GM19463 (cell line): Measurements from ENCODE around the gene PYGO2.

Experiments used
- ATAC-seq: cut with Tn5 transposase; IDR thresholded peaks from one replicate; pipeline ENCODE4 v1.9.1; 2021; ENCODE audit warnings: mild to moderate bottlenecking, moderate library complexity; ENCODE audit not compliant: unreplicated experiment

PYGO2 gene, protein sequence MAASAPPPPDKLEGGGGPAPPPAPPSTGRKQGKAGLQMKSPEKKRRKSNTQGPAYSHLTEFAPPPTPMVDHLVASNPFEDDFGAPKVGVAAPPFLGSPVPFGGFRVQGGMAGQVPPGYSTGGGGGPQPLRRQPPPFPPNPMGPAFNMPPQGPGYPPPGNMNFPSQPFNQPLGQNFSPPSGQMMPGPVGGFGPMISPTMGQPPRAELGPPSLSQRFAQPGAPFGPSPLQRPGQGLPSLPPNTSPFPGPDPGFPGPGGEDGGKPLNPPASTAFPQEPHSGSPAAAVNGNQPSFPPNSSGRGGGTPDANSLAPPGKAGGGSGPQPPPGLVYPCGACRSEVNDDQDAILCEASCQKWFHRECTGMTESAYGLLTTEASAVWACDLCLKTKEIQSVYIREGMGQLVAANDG

DNA sequence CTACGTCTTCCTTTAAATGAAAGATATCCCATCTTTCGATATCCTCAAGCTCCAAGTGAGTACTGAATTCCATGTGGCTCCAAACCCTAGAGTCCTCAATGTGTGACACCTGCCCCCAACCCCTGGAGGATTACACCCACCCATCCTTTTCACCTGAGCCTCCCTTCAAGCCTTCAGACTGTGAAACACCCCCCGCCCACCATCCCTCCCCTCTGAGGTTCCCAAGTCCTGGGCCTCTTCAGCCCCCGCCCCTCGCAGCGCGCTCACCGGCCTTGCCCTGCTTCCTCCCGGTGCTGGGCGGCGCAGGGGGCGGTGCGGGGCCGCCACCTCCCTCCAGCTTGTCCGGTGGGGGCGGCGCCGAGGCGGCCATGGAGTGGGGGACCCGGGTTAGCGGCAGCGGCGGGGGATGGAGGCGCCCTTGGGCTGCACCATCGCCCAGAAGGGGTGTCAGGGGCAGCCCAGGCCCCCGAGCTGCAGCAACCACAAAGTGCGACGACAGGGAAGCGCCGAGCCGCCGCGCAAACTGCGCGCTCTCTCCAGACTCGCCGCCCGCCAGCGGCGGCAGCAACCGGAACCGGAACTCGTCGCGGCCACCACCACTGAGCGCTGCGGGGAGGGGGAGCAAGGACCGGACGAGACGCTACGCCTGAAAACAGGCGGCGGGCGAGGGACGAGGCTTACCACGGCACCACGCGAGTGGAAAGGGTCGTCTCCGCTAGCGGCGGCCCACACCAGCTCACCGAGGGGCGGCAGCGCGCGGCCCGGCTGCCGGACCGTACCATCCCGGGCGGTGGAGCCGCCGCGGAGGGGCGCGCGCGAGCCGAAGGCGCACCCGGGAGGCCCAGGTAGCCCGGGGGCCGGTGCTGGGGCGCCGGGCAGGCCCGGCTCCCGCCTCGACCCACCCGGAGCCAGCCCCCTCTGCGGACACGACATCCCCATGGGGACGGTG is at the start of gene PYGO2:
PYGO2 (minus strand) TSS at position 576 of the 949 bp plus-strand sequence; CDS start at position 370, 206 bp downstream.
- peak; percentile 79 for ATAC-seq

DNA sequence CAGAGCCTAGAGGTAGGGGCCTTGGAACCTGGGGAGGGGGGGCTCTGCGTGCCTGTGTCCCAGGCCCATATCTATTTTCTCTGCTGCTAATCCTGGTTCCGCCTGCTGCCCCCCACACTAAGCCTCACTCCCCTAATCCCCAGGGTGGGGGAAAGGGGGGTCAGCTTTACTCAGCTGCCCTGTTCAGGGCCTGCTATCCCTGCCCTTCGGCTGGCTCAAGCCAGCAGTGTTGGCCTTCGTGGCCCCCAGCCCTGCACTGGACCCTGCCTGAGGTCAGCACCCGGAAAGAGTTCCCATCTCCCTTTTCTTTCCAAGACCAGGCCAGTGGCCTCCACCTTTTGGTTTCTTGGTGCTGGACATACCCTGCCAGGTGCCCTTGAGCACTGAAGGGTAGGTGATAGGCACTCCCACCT is 49.4 kb upstream of the PYGO2 start:
- no peak for ATAC-seq

DNA sequence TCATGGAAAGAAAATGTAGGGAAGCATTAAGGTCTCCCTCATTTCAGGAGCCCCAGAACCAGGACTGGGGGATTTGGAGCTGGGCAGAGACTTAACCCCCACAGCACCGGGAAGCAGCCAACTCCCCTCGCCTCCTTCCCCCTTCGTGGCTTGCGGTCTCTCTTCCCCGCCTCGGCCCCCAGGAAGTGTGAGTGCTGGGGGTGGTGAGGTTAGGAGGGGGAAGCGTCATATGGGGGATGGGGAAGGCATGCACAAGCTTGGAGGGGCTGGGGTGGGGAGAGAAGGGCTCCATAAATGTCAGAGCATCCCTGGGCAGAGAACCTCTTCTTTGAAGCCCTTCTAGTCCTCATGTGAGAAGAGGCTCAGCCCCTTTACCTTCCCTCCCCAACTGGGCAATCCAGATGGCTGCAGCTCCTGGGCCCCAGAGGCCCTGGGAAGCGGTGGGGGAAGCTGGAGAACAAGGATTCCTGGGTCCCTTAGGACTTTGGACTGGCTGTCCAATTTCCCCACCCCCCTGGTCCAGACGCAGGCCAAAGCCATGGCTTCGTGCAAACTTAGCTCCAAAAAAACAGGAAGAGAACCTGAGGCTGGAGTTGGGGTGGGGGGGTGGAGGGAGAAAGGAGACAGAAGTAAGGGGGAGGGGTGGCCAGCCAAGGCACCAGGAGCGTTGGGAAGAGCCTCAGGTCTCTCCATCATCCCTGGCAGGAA is 48.8 kb upstream of the PYGO2 start:
- no peak for ATAC-seq

DNA sequence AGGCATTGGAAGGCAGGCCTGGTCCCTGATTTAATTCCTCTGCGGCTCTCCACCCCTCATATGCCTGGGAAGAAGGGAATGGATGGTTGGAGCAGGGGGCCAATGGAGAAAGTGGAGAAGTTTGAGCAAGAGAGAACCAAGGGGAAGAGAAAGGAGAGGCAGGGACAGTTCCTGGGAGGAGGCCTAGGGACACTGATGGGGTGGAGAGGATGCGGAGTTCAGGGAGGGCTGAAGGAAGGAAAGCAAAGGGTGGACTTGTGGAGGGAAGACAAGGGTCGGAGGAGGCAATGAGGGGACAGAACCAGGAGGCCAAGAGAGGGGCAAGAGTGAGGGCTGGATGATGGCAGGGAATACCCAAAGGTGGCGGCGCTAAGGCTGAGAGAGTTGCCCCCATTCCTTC is 48.2 kb upstream of the PYGO2 start:
- no peak for ATAC-seq

DNA sequence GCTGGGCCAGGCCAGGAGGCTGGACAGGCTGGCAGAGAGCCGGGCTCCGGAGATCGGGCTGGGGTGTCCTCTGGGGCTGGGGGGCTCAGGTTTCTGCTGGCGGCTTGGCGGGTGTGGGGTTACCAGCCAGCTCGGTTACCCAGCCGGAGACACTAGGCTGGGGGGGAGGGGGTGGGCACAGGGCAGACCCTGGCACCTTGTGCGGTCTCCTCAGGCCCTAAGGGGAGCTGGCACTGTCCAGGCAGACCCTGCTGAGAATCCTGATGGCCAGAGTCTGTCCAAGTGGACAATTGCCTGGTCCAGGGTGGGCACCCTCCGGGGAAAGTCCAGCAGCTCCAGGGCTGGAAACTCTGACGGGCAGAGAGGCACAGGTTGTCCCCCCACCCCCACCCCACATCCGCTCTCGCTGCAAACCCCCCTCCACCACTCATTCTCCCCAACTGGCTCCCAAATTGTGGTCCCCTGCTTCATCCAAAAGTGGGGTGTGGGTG is 47.7 kb upstream of the PYGO2 start:
- no peak for ATAC-seq

DNA sequence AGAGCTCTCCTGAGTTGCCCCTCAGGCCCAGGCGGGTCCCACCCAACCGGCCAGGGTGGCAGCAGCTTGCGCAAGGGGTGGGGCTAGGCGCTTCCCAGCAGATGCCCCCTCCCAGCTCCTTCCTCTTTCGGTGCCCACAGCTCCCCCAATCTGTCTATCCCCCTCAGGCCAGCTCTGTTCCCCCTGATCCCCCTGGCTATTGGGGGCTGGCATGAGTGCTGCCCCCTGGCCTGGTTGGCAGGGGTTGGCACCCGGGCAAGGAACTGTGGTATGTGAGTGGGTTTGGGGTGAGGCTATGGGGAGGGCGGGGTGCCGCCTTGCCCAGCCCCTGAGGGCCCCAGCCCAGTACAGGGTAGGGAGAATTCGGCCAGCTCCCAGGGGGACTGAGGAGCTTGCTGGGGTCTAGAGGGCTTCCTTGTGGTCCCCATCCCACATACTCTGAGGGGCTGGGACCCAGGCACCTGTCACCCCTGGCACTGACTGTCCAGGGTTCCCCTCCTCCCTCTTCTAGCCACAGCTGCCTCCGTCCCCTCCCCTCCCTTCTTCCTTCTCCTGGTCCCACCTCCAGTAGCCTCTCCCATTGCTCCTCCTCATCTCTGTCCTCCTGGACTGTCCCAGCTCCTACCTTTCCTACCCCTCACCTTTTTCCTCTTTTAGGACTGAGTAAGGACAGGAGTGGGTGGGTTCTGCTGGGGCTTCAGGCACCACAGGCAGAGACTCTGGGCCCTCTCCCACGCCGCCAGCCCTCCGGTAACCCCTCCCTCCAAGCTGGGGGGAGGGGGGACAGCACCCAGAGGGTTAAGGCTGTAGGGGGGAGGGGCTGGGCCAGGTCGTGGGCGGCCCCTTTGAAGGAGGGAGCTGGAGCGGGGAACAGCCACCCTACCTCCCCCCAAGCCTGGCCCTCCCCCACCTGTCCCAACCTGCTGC is 46.7 kb upstream of the PYGO2 start:
- no peak for ATAC-seq

DNA sequence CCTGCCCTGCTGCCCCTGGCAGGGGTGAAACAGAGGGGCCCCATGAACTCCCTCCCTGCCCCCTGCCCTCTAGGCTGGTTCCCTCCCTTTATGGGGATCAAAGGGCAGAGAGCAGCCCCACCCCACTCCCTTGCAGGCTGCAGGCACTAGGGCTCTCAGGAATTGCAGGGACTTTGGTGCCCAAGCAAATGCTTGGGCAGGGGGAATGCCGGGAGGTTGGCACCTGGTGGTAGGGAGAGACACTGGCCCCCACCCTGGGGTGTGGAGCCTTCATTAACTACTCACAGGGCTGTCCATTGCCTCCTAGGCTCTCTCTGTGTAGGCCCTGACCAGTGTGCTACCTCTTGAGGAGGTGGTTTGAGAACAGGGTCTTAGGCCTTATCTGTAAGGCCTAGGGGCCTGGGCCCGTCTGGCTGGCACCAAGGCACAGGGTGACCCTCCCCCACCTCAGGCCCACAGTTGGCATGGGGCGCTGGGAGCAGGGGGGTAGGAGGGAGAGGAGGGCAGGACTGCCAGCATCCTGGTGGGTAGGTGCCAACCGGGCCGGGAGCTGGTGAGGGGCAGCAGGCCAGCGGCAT is 45.8 kb upstream of the PYGO2 start:
- ATAC-seq = no peak

DNA sequence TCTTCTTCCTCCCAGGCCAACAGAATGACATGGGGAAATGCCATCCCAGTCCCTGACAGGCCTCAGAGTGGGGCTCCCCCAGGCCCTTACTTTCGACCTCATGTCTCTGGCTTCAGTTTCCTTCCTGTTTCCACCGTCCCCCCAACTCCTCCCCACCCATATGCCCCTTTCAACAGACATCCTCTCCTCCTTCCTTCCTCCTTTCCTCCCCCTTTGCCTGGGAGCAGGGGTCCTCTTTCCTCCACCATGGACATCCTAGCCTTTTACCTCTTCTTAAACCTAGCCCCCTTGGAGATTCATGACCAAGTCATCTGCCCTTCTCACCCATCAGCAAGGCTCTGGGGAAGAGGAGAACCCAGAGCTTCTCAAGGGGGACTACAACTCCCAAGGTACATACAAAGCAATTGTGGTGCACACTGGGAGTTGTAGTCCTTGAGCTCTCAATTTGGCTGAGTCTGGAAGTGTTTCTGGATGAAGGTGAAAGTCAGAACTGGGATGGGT is 45.1 kb upstream of the PYGO2 start:
- no peak for ATAC-seq

DNA sequence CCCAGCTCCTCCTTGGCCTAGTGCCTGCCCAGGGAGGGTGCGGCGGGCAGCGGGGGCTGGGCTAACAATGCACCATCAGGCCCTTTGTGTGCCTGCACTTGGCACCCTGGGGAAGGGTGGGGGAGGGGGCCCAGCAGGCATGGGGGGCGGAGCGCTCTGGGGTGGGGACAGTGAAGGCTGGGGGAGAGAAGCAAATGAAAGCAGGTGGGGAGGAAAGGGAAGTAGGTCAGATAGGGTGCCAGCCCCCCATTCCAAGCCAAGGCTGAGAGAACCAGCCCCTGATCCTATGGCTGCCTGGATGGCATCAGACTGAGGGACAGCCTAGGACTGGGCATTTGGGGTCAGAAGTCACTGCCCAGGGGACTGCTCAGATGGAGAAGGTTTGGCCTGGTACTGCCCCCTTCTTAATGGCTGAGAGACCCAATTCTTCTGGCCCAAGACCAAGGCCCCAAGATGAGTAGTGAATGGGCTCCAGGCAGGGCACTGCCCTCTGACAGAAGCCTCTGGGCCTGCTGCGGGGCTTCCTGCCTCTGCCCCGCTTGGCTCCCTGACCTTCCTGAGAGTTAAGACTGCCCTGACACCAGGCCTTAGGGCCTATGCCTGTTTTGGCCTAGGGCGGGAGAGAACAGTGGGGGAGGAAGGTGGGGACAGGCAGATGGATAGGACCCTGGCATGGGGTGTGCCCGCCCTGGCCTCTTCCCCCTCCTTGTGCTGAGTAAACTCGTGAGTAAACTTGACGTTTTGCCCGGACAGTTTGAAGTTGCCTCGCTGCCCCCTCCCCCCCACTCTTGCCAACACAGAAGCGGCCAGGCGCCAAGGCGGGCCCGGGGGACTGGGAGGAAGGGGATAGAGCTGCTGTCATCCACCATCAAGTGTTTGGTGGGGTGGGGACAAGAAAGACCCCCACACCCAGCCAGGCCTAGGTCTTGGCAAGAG is 43.8 kb upstream of the PYGO2 start:
- no peak for ATAC-seq

DNA sequence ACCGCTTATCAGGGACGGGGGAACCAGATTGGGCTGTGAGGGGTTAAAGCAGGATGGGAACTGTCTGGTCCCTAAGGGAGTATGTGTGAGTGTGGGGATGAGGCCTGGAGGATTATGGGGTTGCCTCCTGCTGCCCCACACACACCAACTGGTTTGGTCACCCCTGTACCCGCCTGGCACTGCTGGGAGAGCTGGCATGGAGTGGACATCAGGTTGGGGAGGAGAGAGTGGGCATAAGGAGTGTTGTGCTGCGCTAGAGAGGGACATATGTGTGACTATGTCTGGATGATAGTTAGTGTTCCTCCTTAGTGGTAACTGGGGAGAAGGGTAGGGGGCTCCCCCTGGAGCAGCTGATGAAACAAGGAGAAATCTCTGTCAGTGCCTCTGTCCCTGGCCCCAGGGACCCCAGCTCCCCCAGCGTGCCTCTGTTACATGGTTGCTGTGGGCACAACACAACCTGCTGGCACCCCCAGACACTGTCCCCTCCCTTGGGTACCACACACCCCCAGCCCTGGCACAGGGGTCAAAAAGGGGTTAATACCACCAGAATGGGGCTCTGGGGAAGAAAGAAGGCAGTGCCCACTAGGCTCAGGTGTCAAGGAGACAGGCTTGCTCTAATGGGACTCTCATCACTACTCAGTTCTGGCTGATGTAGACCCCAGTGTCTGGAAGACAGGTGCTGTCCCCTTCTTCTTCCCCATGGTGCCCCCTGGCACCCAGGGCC is 42.9 kb upstream of the PYGO2 start:
- no peak for ATAC-seq

DNA sequence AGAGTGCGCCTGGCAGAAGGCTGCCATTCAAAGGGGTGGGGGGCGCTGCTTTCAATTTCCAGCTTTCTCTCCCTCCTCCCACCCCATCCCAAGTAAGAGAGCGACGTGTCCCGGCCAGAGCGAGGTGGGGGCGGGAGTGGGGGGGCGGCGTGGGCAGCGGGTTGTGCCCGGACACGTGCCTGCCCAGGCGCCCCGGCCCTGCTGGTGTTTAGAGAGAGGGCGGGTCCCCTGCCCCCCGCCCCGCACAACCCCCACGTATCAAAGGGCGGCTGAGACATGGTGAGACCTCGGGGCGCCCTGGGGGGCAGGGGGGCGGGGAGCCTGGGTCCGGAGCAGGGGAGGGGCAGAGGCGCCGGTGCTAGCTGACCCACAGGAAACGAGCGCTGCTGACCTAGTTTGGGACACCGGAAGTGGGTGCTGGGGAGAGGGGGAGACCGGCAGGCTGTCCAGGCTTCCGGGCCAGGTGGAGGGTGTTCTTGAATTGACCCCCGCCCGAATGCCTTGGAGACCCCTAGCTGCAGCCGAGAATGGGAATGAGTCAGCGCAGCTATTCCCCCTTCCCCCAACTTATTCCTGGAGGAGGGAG is 42.3 kb upstream of the PYGO2 start:
- ATAC-seq = no peak

DNA sequence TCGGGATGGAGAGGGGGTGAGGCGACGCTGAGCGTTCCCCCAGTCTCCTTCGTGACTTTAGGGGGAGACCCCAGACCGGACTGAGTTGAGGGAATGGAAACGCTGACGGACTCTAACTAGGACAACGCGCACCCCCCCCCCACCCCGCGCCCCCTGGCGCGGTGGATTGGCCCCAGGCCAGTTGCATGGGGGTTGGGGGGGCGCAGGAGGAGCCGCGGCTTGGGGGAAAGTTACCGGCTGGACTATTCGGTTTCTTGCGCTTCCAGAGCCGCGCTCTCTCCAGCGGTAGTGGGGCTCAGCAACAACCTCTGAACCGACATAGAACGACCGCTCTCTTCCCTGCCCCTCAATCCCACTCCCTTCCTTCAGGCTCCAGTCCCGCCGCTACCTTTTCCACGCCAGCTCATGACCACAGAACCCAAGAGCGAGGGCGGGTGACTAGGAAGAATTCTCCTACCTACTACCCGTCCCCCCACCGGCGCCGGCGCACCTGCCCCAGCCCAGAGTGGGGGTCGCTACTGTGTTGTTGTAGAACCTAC is 41.7 kb upstream of the PYGO2 start:
- ATAC-seq = no peak

DNA sequence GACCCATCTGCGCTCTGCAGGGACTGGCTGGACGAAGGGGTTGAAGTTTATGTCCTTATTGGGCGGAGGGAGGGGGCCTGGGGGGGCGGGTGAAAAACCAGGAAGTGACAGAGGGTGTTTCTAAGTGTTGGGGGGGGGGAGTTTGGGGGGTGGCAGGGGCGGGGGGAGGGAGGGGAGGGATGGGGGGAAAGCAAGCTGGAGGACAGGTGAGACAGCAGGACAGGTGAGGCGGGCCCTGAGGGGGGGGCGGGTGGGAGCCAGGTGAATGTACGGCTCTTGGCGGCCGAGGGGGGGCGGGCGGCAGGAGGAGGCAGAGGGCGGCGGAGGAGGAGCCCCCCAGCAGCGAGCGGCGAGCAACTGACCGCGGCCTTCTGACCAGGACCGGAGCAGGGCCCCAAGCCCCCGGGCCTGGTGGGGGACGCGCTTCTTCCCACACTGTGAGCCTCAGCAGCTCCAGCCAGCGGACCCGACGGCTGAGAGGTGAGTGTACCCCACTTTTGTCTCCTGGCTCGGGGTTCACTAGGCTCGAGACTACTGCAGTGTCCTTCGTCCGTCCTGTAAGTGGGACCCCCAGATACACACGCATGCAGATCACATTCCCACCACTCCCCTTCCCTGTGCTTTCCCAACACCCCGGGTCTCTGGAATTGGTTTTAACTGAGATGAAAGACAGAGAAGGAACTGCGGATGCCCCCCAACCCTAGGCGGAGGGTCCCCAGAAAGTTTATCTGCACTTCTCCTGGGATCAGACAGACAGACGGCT is 41.1 kb upstream of the PYGO2 start, which contains the start of gene ZBTB7B:
ZBTB7B (plus strand) TSS at position 339 of the 763 bp plus-strand sequence. CDS start 11,859 bp downstream, outside the sequence.
- ATAC-seq = no peak

DNA sequence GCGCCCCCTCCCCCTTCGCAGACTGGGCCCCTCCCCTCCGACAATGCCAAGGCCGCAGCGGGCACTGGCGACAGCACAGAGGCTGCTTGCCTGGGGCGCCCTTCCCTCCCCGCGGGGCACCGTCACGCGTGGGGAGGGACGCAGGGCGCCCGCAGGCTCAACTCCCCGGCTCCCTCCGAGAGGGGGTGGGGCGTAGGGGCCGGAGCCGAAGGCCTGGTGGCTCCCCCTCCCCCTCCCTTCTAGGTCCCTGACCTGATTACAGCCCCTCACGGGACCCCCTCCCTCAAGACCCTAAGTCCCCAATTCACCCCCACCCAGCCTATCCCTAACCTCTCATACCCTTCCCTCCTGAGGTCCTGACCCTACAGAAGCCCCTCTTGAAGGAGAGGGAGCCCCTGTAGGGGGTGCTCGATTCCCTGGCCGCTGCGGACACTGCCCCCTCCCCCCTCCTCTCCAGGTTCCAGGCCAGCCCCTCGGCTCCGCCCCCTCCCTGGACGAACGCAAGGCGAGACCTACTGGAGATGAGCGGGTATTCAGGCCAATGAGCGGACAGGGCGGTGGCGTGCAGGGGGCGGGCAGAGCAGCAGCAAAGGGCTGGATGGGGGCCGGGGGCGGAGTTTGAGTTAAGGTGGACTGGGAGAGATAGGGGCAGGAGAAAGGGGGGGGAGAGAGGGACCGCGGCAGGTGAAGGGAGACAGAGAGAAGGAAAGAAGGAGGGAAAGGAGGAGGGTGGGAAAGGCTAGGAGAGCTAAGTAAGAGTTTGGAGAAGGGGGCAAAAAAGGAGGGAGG is 40.3 kb upstream of the PYGO2 start:
- ATAC-seq = peak; percentile 59

DNA sequence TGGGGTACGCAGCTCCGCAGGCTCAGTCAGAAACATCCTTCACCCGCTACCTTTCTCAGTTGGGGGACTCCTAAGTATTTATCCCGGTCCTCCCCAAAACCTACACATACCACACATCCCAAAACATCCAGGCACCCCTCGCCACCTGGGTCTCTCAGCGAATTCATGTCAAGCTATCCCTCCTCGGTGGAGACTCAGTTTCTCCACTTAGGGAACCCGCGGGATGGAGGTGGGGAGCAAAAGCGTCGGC is 39.8 kb upstream of the PYGO2 start:
- no peak for ATAC-seq
